ENCODE results near the gene CYP2S1.

CYP2S1 gene

GRCh38 chr19:41205995-41206394 is 13.0 kb downstream of the CYP2S1 start:
- WGBS, 2 donors (ENCODE audit: extremely low coverage in 2 of 2, insufficient read length in 2 of 2, insufficient replicate concordance in 1 of 2), result no CpG with 5 or more reads among the region's 10 CpGs
- Histone ChIP-seq H3K4me2 (ENCODE audit: insufficient read depth, low read length, poor library complexity, severe bottlenecking) (no peak overlapping the region), H3K4me1 (ENCODE audit: control insufficient read depth in 2 of 2, insufficient read depth in 1 of 2, low read depth in 1 of 2, low read length in 2 of 2) (no peaks in the 10 kb centered on the region), H3K4me3 (ENCODE audit: low read length in 2 of 2) (no peak overlapping the region), H3K9ac (ENCODE audit: low read depth, low read length, poor library complexity) (no peak overlapping the region), H3K14ac (ENCODE audit: low read length) (no peak overlapping the region), H2AK5ac (ENCODE audit: low read depth, low read length) (no peak overlapping the region), H3K27me3 (ENCODE audit: control insufficient read depth in 3 of 3, insufficient read depth in 3 of 3, low read depth in 1 of 3, low read length in 3 of 3) (no peaks in the 10 kb centered on the region), H3K36me3 (replicated peaks in 1 of 2; ENCODE audit: control insufficient read depth in 2 of 2, insufficient read depth in 2 of 2, low read length in 2 of 2) (peaks cover 0 to 14% of the 10 kb centered on the region in 2 donors), H2BK5ac (ENCODE audit: low read length) (no peak overlapping the region), H3K27ac (replicated peaks; ENCODE audit: low read length) (no peak overlapping the region), H2BK15ac (ENCODE audit: low read length) (no peak overlapping the region), H3K23ac (ENCODE audit: low read depth, low read length, poor library complexity) (no peak overlapping the region), H2AFZ (ENCODE audit: low read length) (no peak overlapping the region), H2BK120ac (ENCODE audit: low read depth, low read length) (no peak overlapping the region), H3K18ac (ENCODE audit: low read length) (no peak overlapping the region), H3K9me3 (replicated peaks in 1 of 2; ENCODE audit: control insufficient read depth in 2 of 2, insufficient read depth in 1 of 2, low read depth in 1 of 2, low read length in 2 of 2) (no peaks in the 10 kb centered on the region), H2BK12ac (ENCODE audit: low read length) (peak overlapping the region; percentile 58), H3K4ac (ENCODE audit: low read length) (no peak overlapping the region), H4K8ac (ENCODE audit: low read depth, low read length) (no peak overlapping the region), H4K91ac (ENCODE audit: low read depth, low read length, poor library complexity) (no peak overlapping the region), H3K79me1 (ENCODE audit: low read depth, low read length) (no peaks in the 10 kb centered on the region)
- no peak for DNase-seq (ENCODE audit: low spot score)

DNA sequence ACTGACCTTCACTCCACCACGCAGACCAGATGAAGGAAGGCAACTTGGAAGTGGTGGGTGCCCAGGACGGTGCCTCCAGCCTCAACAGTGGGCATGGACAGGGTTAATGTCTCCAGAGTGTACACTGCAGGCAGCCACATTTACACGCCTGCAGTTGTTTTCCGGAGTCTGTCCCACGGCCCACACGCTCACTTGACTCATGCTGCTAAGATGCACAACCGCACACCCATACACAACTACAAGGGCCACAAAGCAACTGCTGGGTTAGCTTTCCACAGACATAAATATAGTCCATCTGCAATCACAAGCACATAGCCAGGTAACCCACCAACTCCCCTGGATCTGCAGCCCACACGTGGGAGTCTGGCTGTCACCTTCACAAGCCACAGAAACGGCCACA is 13.4 kb downstream of the CYP2S1 start:
- H3K4me2 ChIP-seq (ENCODE audit: insufficient read depth, low read length, poor library complexity, severe bottlenecking), result no peak overlapping the region
- H2BK12ac ChIP-seq (ENCODE audit: low read length), result no peak overlapping the region
- H4K91ac ChIP-seq (ENCODE audit: low read depth, low read length, poor library complexity), result no peak overlapping the region
- H2AFZ ChIP-seq (ENCODE audit: low read length), result no peak overlapping the region
- no CpG with 5 or more reads among the region's 9 CpGs for WGBS, 2 donors (ENCODE audit: extremely low coverage in 2 of 2, insufficient read length in 2 of 2, insufficient replicate concordance in 1 of 2)
- peaks cover 0 to 11% of the 10 kb centered on the region in 2 donors for H3K36me3 ChIP-seq (replicated peaks in 1 of 2; ENCODE audit: control insufficient read depth in 2 of 2, insufficient read depth in 2 of 2, low read length in 2 of 2)
- H3K4me3 ChIP-seq (ENCODE audit: low read length in 2 of 2), result peak overlapping the region in 1 of 2 donors; percentile 16
- H2AK5ac ChIP-seq (ENCODE audit: low read depth, low read length), result no peak overlapping the region
- no peak overlapping the region for H3K14ac ChIP-seq (ENCODE audit: low read length)
- H3K9ac ChIP-seq (ENCODE audit: low read depth, low read length, poor library complexity), result no peak overlapping the region
- H3K9me3 ChIP-seq (replicated peaks in 1 of 2; ENCODE audit: control insufficient read depth in 2 of 2, insufficient read depth in 1 of 2, low read depth in 1 of 2, low read length in 2 of 2), result no peaks in the 10 kb centered on the region
- no peak overlapping the region for H3K23ac ChIP-seq (ENCODE audit: low read depth, low read length, poor library complexity)
- H4K8ac ChIP-seq (ENCODE audit: low read depth, low read length), result no peak overlapping the region
- no peak overlapping the region for H3K18ac ChIP-seq (ENCODE audit: low read length)
- H2BK120ac ChIP-seq (ENCODE audit: low read depth, low read length), result no peak overlapping the region
- H2BK5ac ChIP-seq (ENCODE audit: low read length), result no peak overlapping the region
- H2BK15ac ChIP-seq (ENCODE audit: low read length), result no peak overlapping the region
- H3K79me1 ChIP-seq (ENCODE audit: low read depth, low read length), result no peaks in the 10 kb centered on the region
- H3K4me1 ChIP-seq (ENCODE audit: control insufficient read depth in 2 of 2, insufficient read depth in 1 of 2, low read depth in 1 of 2, low read length in 2 of 2), result no peaks in the 10 kb centered on the region
- H3K27me3 ChIP-seq (ENCODE audit: control insufficient read depth in 3 of 3, insufficient read depth in 3 of 3, low read depth in 1 of 3, low read length in 3 of 3), result no peaks in the 10 kb centered on the region
- no peak overlapping the region for H3K27ac ChIP-seq (replicated peaks; ENCODE audit: low read length)
- H3K4ac ChIP-seq (ENCODE audit: low read length), result no peak overlapping the region
- no peak for DNase-seq (ENCODE audit: low spot score)

GRCh38 chr19:41206926-41207750 is 14.1 kb downstream of the CYP2S1 start:
- Histone ChIP-seq H3K9me3 (replicated peaks in 1 of 2; ENCODE audit: control insufficient read depth in 2 of 2, insufficient read depth in 1 of 2, low read depth in 1 of 2, low read length in 2 of 2) (no peaks in the 10 kb centered on the region), H2BK5ac (ENCODE audit: low read length) (no peak overlapping the region), H3K4me3 (ENCODE audit: low read length in 2 of 2) (peak overlapping the region in 1 of 2 donors; percentile 16), H3K18ac (ENCODE audit: low read length) (no peak overlapping the region), H3K27me3 (ENCODE audit: control insufficient read depth in 3 of 3, insufficient read depth in 3 of 3, low read depth in 1 of 3, low read length in 3 of 3) (no peaks in the 10 kb centered on the region), H2BK15ac (ENCODE audit: low read length) (no peak overlapping the region), H2AFZ (ENCODE audit: low read length) (peak overlapping the region; percentile 90), H4K91ac (ENCODE audit: low read depth, low read length, poor library complexity) (no peak overlapping the region), H2BK12ac (ENCODE audit: low read length) (no peak overlapping the region), H3K23ac (ENCODE audit: low read depth, low read length, poor library complexity) (no peak overlapping the region), H3K14ac (ENCODE audit: low read length) (no peak overlapping the region), H3K9ac (ENCODE audit: low read depth, low read length, poor library complexity) (no peak overlapping the region), H4K8ac (ENCODE audit: low read depth, low read length) (no peak overlapping the region), H3K79me1 (ENCODE audit: low read depth, low read length) (no peaks in the 10 kb centered on the region), H3K27ac (replicated peaks; ENCODE audit: low read length) (no peak overlapping the region), H3K4me1 (ENCODE audit: control insufficient read depth in 2 of 2, insufficient read depth in 1 of 2, low read depth in 1 of 2, low read length in 2 of 2) (no peaks in the 10 kb centered on the region), H3K4ac (ENCODE audit: low read length) (no peak overlapping the region), H2BK120ac (ENCODE audit: low read depth, low read length) (no peak overlapping the region), H3K36me3 (replicated peaks in 1 of 2; ENCODE audit: control insufficient read depth in 2 of 2, insufficient read depth in 2 of 2, low read length in 2 of 2) (peaks cover 0 to 8% of the 10 kb centered on the region in 2 donors), H3K4me2 (ENCODE audit: insufficient read depth, low read length, poor library complexity, severe bottlenecking) (no peak overlapping the region), H2AK5ac (ENCODE audit: low read depth, low read length) (peak overlapping the region; percentile 1)
- WGBS, 2 donors (ENCODE audit: extremely low coverage in 2 of 2, insufficient read length in 2 of 2, insufficient replicate concordance in 1 of 2), result no CpG with 5 or more reads among the region's 26 CpGs
- no peak for DNase-seq (ENCODE audit: low spot score)

DNA sequence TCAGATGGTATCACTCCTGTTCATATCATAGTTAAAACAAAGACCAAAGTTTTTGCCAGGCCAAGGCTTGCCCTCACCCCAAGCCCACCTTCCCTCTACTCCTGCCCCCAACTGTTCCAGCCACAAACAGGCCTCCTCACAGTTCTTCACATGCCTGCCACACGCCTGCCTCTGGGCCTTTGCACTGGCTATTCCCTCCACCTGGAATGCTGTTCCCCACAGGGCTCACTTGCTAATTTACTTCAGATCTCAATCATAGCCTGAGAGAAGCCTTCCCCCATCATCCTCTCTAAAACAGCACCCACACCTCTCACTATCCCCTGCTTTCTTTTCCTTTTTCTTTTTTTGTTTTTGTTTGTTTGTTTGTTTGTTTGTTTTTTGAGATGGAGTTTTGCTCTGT is 21.1 kb downstream of the CYP2S1 start:
- H3K18ac ChIP-seq (ENCODE audit: low read length), result no peak overlapping the region
- H4K91ac ChIP-seq (ENCODE audit: low read depth, low read length, poor library complexity), result no peak overlapping the region

More for the DNA sequence above, 21.1 kb downstream of the CYP2S1 start:
- H3K36me3 ChIP-seq (replicated peaks in 1 of 2; ENCODE audit: control insufficient read depth in 2 of 2, insufficient read depth in 2 of 2, low read length in 2 of 2), result no peaks in the 10 kb centered on the region
- H3K23ac ChIP-seq (ENCODE audit: low read depth, low read length, poor library complexity), result no peak overlapping the region
- H3K4me1 ChIP-seq (ENCODE audit: control insufficient read depth in 2 of 2, insufficient read depth in 1 of 2, low read depth in 1 of 2, low read length in 2 of 2), result peaks cover 5 to 11% of the 10 kb centered on the region in 2 donors
- no peak overlapping the region for H3K9ac ChIP-seq (ENCODE audit: low read depth, low read length, poor library complexity)
- H3K79me1 ChIP-seq (ENCODE audit: low read depth, low read length), result peaks cover 1% of the 10 kb centered on the region
- H3K4me3 ChIP-seq (ENCODE audit: low read length in 2 of 2), result no peak overlapping the region
- no peaks in the 10 kb centered on the region for H3K27me3 ChIP-seq (ENCODE audit: control insufficient read depth in 3 of 3, insufficient read depth in 3 of 3, low read depth in 1 of 3, low read length in 3 of 3)
- H2BK5ac ChIP-seq (ENCODE audit: low read length), result no peak overlapping the region
- no peak overlapping the region for H2AFZ ChIP-seq (ENCODE audit: low read length)
- no peak overlapping the region for H2AK5ac ChIP-seq (ENCODE audit: low read depth, low read length)
- H2BK12ac ChIP-seq (ENCODE audit: low read length), result no peak overlapping the region
- WGBS, 2 donors (ENCODE audit: extremely low coverage in 2 of 2, insufficient read length in 2 of 2, insufficient replicate concordance in 1 of 2), result no CpG with 5 or more reads among the region's 1 CpG
- H3K9me3 ChIP-seq (replicated peaks in 1 of 2; ENCODE audit: control insufficient read depth in 2 of 2, insufficient read depth in 1 of 2, low read depth in 1 of 2, low read length in 2 of 2), result no peaks in the 10 kb centered on the region
- H4K8ac ChIP-seq (ENCODE audit: low read depth, low read length), result no peak overlapping the region
- H2BK120ac ChIP-seq (ENCODE audit: low read depth, low read length), result no peak overlapping the region
- no peak for DNase-seq (ENCODE audit: low spot score)
- H3K4me2 ChIP-seq (ENCODE audit: insufficient read depth, low read length, poor library complexity, severe bottlenecking), result no peak overlapping the region
- H2BK15ac ChIP-seq (ENCODE audit: low read length), result no peak overlapping the region
- no peak overlapping the region for H3K14ac ChIP-seq (ENCODE audit: low read length)
- no peak overlapping the region for H3K4ac ChIP-seq (ENCODE audit: low read length)
- no peak overlapping the region for H3K27ac ChIP-seq (replicated peaks; ENCODE audit: low read length)
